Posterior cingulate gyrus (tissue), 11 donors: Measurements from ENCODE around the gene FHDC1.

ENCODE experiments used
- DNase-seq, 10 donors: peaks; one replicate each; pipeline versions ENCODE4 v3.0.0 to v3.0.0-alpha.2; 2020 to 2021; ENCODE audit warnings: mixed read lengths in 3 of 10
- intact Hi-C: fragments of 100-400 bp; cut with DNase I; formaldehyde crosslinking; loops from one replicate; pipeline ENCODE4 v1.15.1; 2023

Gene FHDC1

GRCh38 chr4:152956650-152957436, 20.7 kb downstream of the FHDC1 start:
- DNase-seq: no peak
- intact Hi-C loops: no loop called here

DNA sequence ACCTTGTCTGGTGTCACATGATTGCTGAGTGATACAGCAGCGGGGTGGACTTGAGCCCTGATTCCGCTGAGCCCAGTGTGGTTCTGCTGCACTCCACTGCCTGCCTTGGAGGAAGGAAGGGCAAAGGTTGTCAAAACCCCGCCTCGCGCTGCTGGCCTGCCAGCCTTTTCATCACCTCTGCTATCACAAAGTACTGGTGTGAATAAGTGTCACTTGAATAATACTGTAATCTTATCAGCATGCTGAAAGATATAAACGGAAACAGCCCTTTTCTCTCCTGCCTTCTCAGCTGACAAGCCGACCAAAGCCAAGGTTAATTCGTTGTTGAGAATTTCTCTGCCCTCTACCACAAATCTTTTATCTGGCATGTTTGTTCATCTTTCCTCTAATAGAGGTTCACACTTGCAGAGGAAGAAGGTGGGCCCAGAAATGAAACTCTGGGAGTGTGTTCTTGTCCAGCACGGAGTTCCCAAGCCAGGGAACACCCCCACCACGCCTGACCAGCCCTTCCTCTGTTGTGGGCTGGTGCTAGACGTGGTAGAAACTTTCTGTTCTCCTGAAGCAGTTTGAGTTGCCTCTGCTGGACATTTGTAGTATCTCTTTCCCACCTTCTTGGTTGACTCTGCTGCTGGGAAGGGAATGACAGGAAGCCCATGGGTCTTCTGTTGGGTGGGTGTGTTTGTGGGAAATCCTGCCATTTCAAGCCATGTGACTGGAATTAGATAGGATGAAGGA, 21.5 kb downstream of the FHDC1 start:
- intact Hi-C loops: no loop called here
- no peak for DNase-seq

DNA sequence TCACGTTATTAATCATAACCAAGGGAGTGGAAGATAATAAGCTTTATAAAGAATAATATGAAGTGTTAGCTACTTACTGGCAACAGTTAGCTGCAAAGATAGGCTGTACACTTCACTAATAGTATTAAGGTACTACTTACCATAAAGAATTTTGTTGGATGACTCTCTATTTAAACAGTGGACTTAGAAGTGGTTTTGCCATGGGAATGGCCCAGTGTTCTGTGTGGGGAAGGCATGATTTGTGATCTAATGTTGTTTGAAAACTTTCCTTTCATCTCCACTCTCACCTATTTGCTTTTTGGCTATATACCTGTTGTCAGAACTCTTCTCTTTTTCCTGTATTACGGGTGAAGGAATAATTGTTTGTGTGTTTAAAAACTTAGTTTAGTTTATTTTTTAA, 23.0 kb downstream of the FHDC1 start:
- DNase-seq: no peak
- intact Hi-C loops: no loop called here

- intact Hi-C loops: no loop called here
- DNase-seq: no peak
These were observed 24.0 kb downstream of the FHDC1 start for GRCh38 chr4:152960082-152960481.

GRCh38 chr4:152961014-152961772, 25.1 kb downstream of the FHDC1 start:
- intact Hi-C loops: no loop called here
- no peak for DNase-seq

GRCh38 chr4:152961773-152962115, 25.6 kb downstream of the FHDC1 start:
- intact Hi-C loops: no loop called here
- DNase-seq: no peak

DNA sequence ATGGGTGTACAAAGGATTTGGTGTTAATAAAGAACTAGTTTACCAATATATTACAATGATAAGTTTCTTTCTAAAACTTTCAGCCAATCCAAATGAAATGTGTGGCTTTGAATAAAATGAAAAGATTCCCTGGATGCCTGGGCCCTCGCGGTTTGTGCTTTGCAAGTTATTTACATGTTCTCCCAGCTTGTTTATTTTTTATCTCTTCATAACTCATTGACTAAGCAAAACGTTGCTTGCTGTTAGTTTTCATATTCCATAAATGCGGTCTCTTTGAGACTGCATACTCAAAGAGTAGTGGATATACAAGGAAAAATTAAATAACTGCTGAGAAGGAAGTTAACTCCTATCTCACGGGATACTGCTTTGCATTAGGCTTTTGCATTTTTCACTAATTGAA, 26.0 kb downstream of the FHDC1 start:
- intact Hi-C loops: no loop called here

GRCh38 chr4:152964335-152964734, 28.2 kb downstream of the FHDC1 start:
- intact Hi-C loops: no loop called here
- no peak for DNase-seq

More for the DNA sequence above, 26.0 kb downstream of the FHDC1 start:
- no peak for DNase-seq

DNA sequence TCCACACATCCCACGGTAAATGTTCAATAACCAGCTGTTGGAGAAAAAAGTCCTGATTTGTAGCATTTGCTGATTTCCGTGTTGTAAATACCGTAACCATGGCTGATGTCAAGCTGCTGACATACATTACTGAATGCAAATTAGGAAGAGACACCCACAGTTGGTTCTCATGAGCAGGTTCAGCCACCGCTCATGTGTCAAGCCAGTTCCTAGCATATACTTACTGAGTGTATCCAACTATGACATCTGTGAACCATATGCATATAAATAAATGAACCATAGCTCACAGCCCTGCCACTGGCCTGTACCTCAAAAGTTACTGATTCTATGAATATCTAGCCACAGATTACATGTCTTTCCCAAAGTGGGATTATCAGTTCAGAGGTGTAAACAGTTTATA, 29.5 kb downstream of the FHDC1 start:
- intact Hi-C loops: no loop called here
- no peak for DNase-seq

DNA sequence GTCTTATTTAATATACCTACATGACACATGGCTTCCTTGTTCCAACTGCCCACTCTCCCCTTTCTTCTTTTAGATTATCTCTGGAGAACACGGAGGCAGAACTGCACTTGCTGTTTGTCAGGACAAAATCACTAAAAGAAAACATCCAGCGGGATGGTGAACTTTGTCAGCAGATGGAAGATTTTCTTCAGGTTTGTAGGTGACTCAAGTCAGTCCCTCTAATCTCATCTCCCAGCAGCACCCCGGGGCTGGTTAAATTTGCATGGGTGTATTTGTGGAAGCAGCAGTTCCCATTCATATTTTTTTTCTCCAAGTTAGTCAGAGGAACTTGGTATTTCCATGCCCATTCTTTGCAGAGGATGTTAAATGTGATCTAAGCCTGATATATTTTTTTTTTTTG, 31.8 kb downstream of the FHDC1 start:
- intact Hi-C loops: no loop called here

GRCh38 chr4:152968806-152969394, 32.8 kb downstream of the FHDC1 start:
- intact Hi-C loops: no loop called here
- DNase-seq: no peak

More for the DNA sequence above, 31.8 kb downstream of the FHDC1 start:
- DNase-seq: no peak

DNA sequence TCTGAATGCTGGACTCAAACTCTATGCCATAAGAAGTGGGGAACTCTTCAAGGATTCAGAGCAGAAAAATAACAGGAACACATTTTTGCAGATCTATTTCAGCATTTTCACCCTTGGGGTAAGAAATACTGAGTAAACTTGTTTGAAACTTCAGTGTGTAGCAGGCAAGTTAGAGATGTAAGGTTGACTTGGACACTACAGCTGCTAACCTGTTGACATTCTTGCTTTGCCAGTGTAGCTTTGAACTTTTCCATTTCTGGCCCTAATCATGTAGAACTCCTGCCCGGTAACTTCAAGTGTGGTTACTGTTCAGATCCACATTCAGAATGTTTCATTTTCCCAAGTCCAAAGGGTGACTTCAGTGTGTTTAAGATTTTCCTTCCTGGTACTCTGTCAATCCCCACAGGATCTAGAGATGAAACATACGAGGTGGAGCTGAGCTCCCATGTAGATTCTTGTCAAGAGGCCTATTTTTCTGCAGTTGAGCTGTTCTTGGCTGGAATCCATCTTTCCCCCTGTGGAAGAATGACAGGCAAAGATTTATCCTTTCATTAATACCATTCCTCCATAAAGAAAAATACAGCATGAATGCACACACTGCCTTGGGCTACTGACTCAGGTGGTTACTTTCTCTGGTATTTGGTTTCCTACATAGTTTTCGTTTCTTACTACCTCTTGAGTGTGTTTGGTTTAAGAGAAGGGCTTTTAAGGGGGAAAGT, 34.1 kb downstream of the FHDC1 start:
- DNase-seq: no peak
- intact Hi-C loops: no loop called here

- intact Hi-C loops: no loop called here
- DNase-seq: no peak
These were observed 34.9 kb downstream of the FHDC1 start for GRCh38 chr4:152971053-152971452.

DNA sequence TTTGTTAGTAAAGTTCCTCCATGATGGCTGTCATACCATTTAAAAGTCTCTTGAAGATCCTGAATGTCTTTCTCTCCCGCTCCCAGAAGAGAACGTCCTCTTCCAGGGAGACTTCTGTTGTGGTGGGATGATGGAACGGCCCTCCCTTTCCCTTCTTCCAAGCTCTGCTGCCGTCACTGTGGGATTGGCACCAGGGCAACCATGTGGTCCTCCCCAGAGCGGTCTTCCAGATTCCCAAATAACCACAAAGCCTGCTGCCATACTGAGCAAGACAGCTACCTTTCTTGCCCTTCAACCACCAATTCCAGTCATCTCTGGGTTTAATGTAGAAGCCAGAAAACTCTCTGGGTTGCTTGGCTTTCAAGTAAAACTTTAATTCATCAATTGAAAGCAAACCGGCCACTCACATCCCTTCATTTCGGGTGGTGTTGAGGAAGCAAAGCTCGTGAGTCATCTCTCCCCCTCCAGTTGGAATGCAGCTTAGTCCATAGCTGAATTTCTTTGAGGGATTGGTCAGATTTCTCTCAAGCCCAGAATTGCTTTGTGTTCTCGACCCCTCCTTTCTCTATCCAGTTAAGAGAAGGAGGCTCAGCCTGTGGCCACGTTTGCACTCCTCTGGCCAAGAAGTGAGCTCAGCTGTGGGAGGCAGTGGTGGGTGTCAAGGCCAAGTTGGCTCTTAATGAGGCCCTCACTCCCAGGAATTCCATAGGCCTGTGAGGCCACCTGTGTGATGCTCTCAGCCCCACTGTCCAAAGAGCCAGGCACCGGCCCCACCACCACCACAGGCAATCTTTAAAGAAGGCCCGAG, 36.9 kb downstream of the FHDC1 start:
- intact Hi-C loops: no loop called here
- DNase-seq: peak in 1 of 10 donors; percentile 74

GRCh38 chr4:152973629-152974467, 37.7 kb downstream of the FHDC1 start:
- peak in 2 of 10 donors; percentile 25 to 87 for DNase-seq

DNA sequence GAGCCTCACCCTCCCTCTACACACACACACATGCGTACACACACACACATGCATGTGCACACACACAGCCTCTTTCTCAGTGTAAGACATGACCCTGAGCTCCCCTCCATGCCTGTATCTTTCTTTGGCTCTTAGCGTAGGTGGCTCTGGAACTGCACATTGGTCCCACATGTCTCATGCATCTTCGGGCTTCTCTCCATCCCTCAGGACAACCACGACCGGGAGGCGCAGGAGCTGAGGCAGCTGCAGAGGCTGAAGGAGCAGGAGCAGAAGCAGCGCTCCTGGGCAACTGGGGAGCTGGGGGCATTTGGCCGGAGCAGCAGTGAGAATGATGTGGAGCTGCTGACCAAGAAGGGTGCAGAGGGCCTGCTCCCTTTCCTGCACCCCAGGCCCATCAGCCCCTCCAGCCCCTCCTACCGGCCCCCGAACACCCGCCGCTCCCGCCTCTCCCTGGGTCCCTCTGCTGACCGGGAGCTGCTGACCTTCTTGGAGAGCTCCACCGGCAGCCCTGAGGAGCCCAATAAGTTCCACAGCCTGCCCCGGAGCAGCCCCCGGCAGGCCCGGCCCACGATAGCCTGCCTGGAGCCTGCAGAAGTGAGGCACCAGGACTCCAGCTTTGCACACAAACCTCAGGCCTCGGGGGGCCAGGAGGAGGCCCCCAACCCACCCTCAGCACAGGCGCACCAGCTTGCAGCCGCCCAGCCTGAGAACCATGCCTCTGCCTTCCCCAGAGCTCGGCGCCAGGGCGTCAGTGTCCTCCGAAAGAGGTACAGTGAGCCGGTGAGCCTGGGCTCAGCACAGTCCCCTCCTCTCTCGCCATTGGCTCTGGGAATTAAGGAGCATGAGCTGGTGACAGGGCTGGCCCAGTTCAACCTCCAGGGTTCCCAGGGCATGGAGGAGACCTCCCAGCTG, 38.6 kb downstream of the FHDC1 start:
- intact Hi-C loops: no loop called here

More at GRCh38 chr4:152973629-152974467, 37.7 kb downstream of the FHDC1 start:
- intact Hi-C loops: no loop called here

GRCh38 chr4:152975380-152976211, 39.5 kb downstream of the FHDC1 start:
- intact Hi-C loops: no loop called here
- DNase-seq: no peak

More for the DNA sequence above, 38.6 kb downstream of the FHDC1 start:
- DNase-seq: peak in 1 of 10 donors; percentile 73
